Loucy (cell line): ENCODE results near the gene NTSR2.

Source experiments
- EZH2phosphoT487 ChIP-seq: fragments of 200-600 bp; IDR thresholded peaks from 2 replicates; pipeline ENCODE4 v1.6.1; 2018; ENCODE audit warnings: antibody characterized with exemption, mild to moderate bottlenecking, moderate library complexity, borderline replicate concordance
- TF ChIP-seq, protein P1 (sequence below): fragments of 200-600 bp; sonication (generic); conservative IDR thresholded peaks from 2 replicates; pipeline ENCODE4 v1.5.1; 2014; ENCODE audit warnings: mild to moderate bottlenecking, antibody characterized with exemption, low read length

DNA sequence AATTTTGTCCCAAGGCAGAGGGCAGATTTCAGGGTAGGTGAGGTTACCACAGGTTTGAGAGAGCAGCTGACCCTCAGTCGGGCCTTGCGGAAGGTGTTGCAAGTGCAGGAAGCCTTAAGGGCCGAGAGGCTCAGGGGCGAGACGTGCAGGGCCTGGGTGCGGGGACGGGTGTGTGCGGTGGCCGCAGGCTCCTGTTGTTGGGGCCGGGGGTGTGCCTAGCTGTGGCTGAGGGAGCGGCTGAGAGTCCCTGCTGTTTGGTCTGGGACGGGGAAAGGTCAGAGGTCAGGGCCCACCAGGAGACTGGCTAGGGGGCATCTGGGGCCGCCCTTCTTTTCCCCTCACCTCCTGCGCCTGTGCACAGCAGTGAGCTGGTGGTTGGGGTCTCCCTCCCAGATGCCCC lies 52.5 kb downstream of the NTSR2 start:
- TF ChIP-seq, protein P1, sequence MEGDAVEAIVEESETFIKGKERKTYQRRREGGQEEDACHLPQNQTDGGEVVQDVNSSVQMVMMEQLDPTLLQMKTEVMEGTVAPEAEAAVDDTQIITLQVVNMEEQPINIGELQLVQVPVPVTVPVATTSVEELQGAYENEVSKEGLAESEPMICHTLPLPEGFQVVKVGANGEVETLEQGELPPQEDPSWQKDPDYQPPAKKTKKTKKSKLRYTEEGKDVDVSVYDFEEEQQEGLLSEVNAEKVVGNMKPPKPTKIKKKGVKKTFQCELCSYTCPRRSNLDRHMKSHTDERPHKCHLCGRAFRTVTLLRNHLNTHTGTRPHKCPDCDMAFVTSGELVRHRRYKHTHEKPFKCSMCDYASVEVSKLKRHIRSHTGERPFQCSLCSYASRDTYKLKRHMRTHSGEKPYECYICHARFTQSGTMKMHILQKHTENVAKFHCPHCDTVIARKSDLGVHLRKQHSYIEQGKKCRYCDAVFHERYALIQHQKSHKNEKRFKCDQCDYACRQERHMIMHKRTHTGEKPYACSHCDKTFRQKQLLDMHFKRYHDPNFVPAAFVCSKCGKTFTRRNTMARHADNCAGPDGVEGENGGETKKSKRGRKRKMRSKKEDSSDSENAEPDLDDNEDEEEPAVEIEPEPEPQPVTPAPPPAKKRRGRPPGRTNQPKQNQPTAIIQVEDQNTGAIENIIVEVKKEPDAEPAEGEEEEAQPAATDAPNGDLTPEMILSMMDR, result no peak
- TF ChIP-seq EZH2phosphoT487, result no peak
